Endothelial cell of umbilical vein (primary cell): ENCODE measurements around the gene RNF146. TPM values are rescaled to one million over a fixed set of nuclear protein-coding genes. Genes with fewer than 3 reads are reported as not detected.

Source experiments
- BruUV-seq: library from RNA; stranded (reverse); fragments of 400-500 nt; replicated peaks from 2 replicates; lab custom pipeline; 2021; lab: Mats Ljungman, UMichigan
- CTCF ChIA-PET: fragments of 300-600, 350-600 bp; sonication (Branson Sonifier 250); formaldehyde crosslinking; loops from one replicate; lab custom pipeline; 2021; ENCODE audit warnings: antibody characterized with exemption, inconsistent platforms; lab: Charles Lee
- POLR2A ChIA-PET: fragments of 300-600, 350-600 bp; sonication (Branson Sonifier 250); formaldehyde crosslinking; loops from one replicate; lab custom pipeline; 2021; ENCODE audit warnings: antibody characterized with exemption, inconsistent platforms; lab: Charles Lee
- DNase-seq: peaks from one replicate; pipeline ENCODE4 v3.0.0-alpha.2; 2011; ENCODE audit warnings: low read depth, low spot score
- FAIRE-seq: peaks from 2 replicates; lab custom pipeline; 2011; peaks lifted over from hg19 to GRCh38; lab: Jason Lieb, UNC
- H2AFZ ChIP-seq: 2 replicates; pipeline ENCODE4 v1.6.0; 2012; ENCODE audit warnings: low read depth, low read length, control low read depth, inconsistent platforms
- H3K27ac ChIP-seq: 2 replicates; pipeline ENCODE4 v1.5.1; 2011; ENCODE audit warnings: low read depth, mild to moderate bottlenecking, control low read depth, low read length, moderate library complexity; ENCODE audit not compliant: insufficient read depth
- H3K27me3 ChIP-seq, 2 experiments: 2 replicates each; pipeline versions ENCODE4 v1.6.0 to v1.6.1; 2011; ENCODE audit warnings: low read length in 2 of 2, mixed read lengths in 1 of 2; ENCODE audit not compliant: control insufficient read depth in 2 of 2, insufficient read depth in 2 of 2
- H3K36me3 ChIP-seq, 2 experiments: 2 replicates in 1 of 2; 3 replicates in 1 of 2; pipeline ENCODE4 v1.5.1; 2011; ENCODE audit warnings: low read length in 2 of 2, mild to moderate bottlenecking in 1 of 2, moderate library complexity in 1 of 2; ENCODE audit not compliant: control insufficient read depth in 2 of 2, insufficient read depth in 2 of 2; ENCODE audit errors: extremely low read depth in 1 of 2
- H3K4me1 ChIP-seq: 3 replicates; pipeline ENCODE4 v1.5.1; 2011; ENCODE audit warnings: mild to moderate bottlenecking, low read length; ENCODE audit not compliant: control insufficient read depth, insufficient read depth; ENCODE audit errors: extremely low read depth
- H3K4me2 ChIP-seq: 2 replicates; pipeline ENCODE4 v1.6.1; 2011; ENCODE audit warnings: low read length, control low read depth, mixed read lengths; ENCODE audit not compliant: insufficient read depth
- H3K4me3 ChIP-seq, 3 experiments: fragments of 200-600 bp in 1 of 3; sonication (generic), shearing (Covaris generic) in 1 of 3; replicated peaks in 1 of 3; 2 replicates each; pipeline ENCODE4 v1.5.1; 2011 to 2016; ENCODE audit warnings: control low read depth in 3 of 3, low read length in 3 of 3, mild to moderate bottlenecking in 2 of 3, inconsistent platforms in 1 of 3, low read depth in 1 of 3, moderate library complexity in 1 of 3; ENCODE audit not compliant: insufficient read depth in 1 of 3
- H3K79me2 ChIP-seq: 2 replicates; pipeline ENCODE4 v1.6.0; 2012; ENCODE audit warnings: low read length, inconsistent platforms; ENCODE audit not compliant: control insufficient read depth, insufficient read depth
- H3K9ac ChIP-seq: replicated peaks from 2 replicates; pipeline ENCODE3; 2011; ENCODE audit warnings: low read length, control low read depth; ENCODE audit not compliant: insufficient read depth; ENCODE audit errors: extremely low read depth
- H3K9me1 ChIP-seq: replicated peaks from 3 replicates; pipeline ENCODE4 v1.6.0; 2011; ENCODE audit warnings: mild to moderate bottlenecking, low read length; ENCODE audit not compliant: control insufficient read depth, insufficient read depth; ENCODE audit errors: extremely low read depth
- H3K9me3 ChIP-seq: replicated peaks from 2 replicates; pipeline ENCODE4 v1.5.1; 2012; ENCODE audit warnings: low read length, inconsistent platforms; ENCODE audit not compliant: control insufficient read depth, insufficient read depth
- H4K20me1 ChIP-seq: replicated peaks from 2 replicates; pipeline ENCODE3; 2011; ENCODE audit warnings: mild to moderate bottlenecking, low read length; ENCODE audit not compliant: control insufficient read depth, insufficient read depth; ENCODE audit errors: extremely low read depth
- EZH2 ChIP-seq: IDR thresholded peaks from 2 replicates; pipeline ENCODE4 v1.6.1; 2012; ENCODE audit warnings: borderline replicate concordance, low read depth, mild to moderate bottlenecking, moderate library complexity, low read length, inconsistent platforms; ENCODE audit not compliant: severe bottlenecking
- FOS ChIP-seq: IDR thresholded peaks from 2 replicates; pipeline ENCODE4 v1.6.1; 2011; ENCODE audit warnings: mild to moderate bottlenecking, low read length, moderate library complexity, borderline replicate concordance; ENCODE audit not compliant: insufficient read depth
- GATA2 ChIP-seq: IDR thresholded peaks from 2 replicates; pipeline ENCODE4 v1.7.0; 2011; ENCODE audit warnings: low read depth, mild to moderate bottlenecking, moderate library complexity, mixed read lengths, low read length; ENCODE audit not compliant: insufficient read length, insufficient read depth
- JUN ChIP-seq: IDR thresholded peaks from 2 replicates; pipeline ENCODE4 v1.6.1; 2011; ENCODE audit warnings: borderline replicate concordance, low read depth; ENCODE audit not compliant: insufficient read length, insufficient read depth
- MYC ChIP-seq: IDR thresholded peaks from one replicate; pipeline ENCODE4 v1.6.1; 2011; ENCODE audit warnings: mild to moderate bottlenecking, low read depth, low read length
- POLR2A ChIP-seq: IDR thresholded peaks from 2 replicates; pipeline ENCODE4 v1.6.1; 2012; ENCODE audit warnings: low read depth, mild to moderate bottlenecking, control low read depth, low read length
- POLR2AphosphoS5 ChIP-seq: IDR thresholded peaks from 2 replicates; pipeline ENCODE4 v1.6.1; 2012; ENCODE audit warnings: low read depth, mild to moderate bottlenecking, control low read depth, low read length, moderate library complexity; ENCODE audit not compliant: insufficient read depth
- dilution Hi-C: fragments of 300-500 bp; cut with MboI; formaldehyde crosslinking; loops from one replicate; pipeline ENCODE4 v1.15.0; 2019; ENCODE audit warnings: low sequenced_read_pairs; ENCODE audit not compliant: extremely low pct_ligation_motif_present
- intact Hi-C: fragments of 100-400 bp; cut with micrococcal nuclease; formaldehyde crosslinking; loops from one replicate; pipeline ENCODE4 v1.10.0; 2022
- polyA plus RNA-seq, 4 experiments: library from polyadenylated mRNA; depleted of rRNA in 3 of 4; stranded (reverse) in 3 of 4; unstranded in 1 of 4; fragments of >200 nt; gene quantifications; 2 replicates each; pipeline versions ENCODE4 v1.2.1 to v1.2.3, GENCODE V29; 2011 to 2012; ENCODE audit warnings: missing spikeins in 1 of 4
- total RNA-seq: library from RNA; stranded (reverse); gene quantifications from 2 replicates; pipeline ENCODE4 v1.2.3, GENCODE V29; 2021
- TF ChIP-seq, protein P1 (sequence below), 2 donors: IDR thresholded peaks; 1 replicate in 1 of 2; 2 replicates in 1 of 2; pipeline ENCODE4 v1.5.1; 2011; ENCODE audit warnings: low read length in 2 of 2, mild to moderate bottlenecking in 2 of 2, moderate library complexity in 2 of 2, control low read depth in 1 of 2, inconsistent platforms in 1 of 2, low read depth in 1 of 2; ENCODE audit not compliant: insufficient read depth in 1 of 2; ENCODE audit errors: extremely low read depth in 1 of 2
- TF ChIP-seq, protein P2 (sequence below): IDR thresholded peaks from 2 replicates; pipeline ENCODE4 v1.6.1; 2011; ENCODE audit not compliant: insufficient read depth, insufficient read length

Gene RNF146
- total and polyA plus RNA-seq, 2 donors (not counting 3 experiments of a cell fraction or from before 2014, with no cell fraction given), result 37.5 to 48.1 TPM

DNA sequence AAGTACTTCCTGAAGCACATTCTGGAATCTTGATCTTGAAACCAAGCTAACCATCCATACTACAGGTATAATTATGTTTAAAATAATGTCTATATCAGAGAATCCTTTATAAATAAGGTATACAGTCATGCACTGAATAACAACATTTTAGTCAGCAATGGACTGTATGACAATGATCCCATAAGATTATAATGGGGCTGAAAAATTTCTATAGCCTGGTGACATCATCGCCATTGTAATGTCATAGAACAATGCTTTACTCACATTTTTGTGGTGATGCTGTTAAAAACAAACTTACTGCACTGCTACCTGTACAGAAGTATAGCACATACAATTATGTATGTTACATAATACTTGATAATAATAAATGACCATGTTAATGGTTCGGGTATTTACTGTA, 31.8 kb downstream of the RNF146 start:
- H3K4me1 ChIP-seq, result peaks cover 29% of the 10 kb centered on the region
- H3K27ac ChIP-seq, result no peak overlapping the region
- H2AFZ ChIP-seq, result no peak overlapping the region
- BruUV-seq, result no TSS peak
- POLR2A ChIA-PET, result no interaction called here
- H3K36me3 ChIP-seq, result no peaks in the 10 kb centered on the region
- peak; percentile 40 for TF ChIP-seq JUN
- no peak for TF ChIP-seq MYC
- intact Hi-C loops, result no loop called here
- no peaks in the 10 kb centered on the region for H3K79me2 ChIP-seq
- no peak overlapping the region for H3K9ac ChIP-seq
- no peak overlapping the region for H3K4me2 ChIP-seq
- CTCF ChIA-PET, result no interaction called here
- no peak for DNase-seq
- H3K27me3 ChIP-seq, result no peaks in the 10 kb centered on the region
- dilution Hi-C loops, result no loop called here
- H4K20me1 ChIP-seq, result peaks cover 7% of the 10 kb centered on the region
- H3K9me3 ChIP-seq, result no peaks in the 10 kb centered on the region
- no peak overlapping the region for H3K4me3 ChIP-seq
- H3K9me1 ChIP-seq, result no peaks in the 10 kb centered on the region
- no peak for FAIRE-seq

DNA sequence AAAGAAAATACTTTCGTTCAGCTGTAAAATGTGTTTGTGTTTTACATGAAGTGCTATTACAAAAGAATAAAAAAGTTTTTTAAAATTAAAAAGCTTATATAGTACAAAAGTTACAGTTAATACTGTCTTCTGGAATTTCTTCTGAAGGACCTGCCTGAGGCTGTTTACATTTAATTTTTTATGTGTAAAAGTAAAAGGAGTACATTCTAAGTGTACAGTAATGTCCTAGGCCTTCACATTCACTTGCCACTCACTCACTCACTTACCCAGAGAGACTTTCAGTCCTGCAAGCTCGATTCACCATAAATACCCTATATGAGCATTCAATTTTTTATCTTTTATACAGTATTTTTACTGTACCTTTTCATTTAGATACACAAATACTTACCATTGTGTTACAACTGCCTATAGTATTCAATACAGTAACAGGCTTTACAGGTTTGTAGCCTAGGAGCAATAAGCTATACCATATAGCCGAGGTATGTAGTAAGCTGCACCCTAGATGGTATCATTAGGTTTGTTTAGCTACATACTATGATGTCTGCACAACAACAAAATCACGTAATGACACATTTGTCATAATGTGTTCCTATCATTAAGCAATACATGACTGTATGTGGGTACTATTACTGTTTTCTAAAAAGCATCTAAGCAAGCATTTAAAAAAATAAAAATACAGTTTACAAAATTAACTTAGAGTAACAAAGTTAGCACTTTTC, 33.0 kb downstream of the RNF146 start:
- ChIA-PET POLR2A (interaction anchor here (0.7 to 0.8 kb wide), 2 partner anchors 33 to 143 kb away, joined by 3 read pairs; partner anchors contain the start of gene RNF146), CTCF (interaction anchor here (0.9 to 5.7 kb wide), 6 partner anchors 8 to 239 kb away, joined by 3 to 93 read pairs (median 8); no protein-coding TSS in a partner anchor)
- H2AFZ ChIP-seq, result no peak overlapping the region
- no peak for DNase-seq
- peaks cover 7% of the 10 kb centered on the region for H4K20me1 ChIP-seq
- H3K9me1 ChIP-seq, result no peaks in the 10 kb centered on the region
- H3K4me3 ChIP-seq, result no peak overlapping the region
- H3K79me2 ChIP-seq, result no peaks in the 10 kb centered on the region
- no peaks in the 10 kb centered on the region for H3K36me3 ChIP-seq
- no peak overlapping the region for H3K4me2 ChIP-seq
- no peak overlapping the region for H3K9ac ChIP-seq
- H3K4me1 ChIP-seq, result peaks cover 29% of the 10 kb centered on the region
- no peak for FAIRE-seq
- TF ChIP-seq JUN (no peak), MYC (no peak), GATA2 (no peak), EZH2 (no peak), FOS (no peak), POLR2A (no peak), POLR2AphosphoS5 (no peak)
- TF ChIP-seq, protein P1, sequence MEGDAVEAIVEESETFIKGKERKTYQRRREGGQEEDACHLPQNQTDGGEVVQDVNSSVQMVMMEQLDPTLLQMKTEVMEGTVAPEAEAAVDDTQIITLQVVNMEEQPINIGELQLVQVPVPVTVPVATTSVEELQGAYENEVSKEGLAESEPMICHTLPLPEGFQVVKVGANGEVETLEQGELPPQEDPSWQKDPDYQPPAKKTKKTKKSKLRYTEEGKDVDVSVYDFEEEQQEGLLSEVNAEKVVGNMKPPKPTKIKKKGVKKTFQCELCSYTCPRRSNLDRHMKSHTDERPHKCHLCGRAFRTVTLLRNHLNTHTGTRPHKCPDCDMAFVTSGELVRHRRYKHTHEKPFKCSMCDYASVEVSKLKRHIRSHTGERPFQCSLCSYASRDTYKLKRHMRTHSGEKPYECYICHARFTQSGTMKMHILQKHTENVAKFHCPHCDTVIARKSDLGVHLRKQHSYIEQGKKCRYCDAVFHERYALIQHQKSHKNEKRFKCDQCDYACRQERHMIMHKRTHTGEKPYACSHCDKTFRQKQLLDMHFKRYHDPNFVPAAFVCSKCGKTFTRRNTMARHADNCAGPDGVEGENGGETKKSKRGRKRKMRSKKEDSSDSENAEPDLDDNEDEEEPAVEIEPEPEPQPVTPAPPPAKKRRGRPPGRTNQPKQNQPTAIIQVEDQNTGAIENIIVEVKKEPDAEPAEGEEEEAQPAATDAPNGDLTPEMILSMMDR (IDR thresholded peaks at IDR 0.05; ENCODE audit: extremely low read depth in 1 of 2, insufficient read depth in 1 of 2, low read depth in 1 of 2, low read length in 2 of 2), result no peak
- TF ChIP-seq, protein P2, sequence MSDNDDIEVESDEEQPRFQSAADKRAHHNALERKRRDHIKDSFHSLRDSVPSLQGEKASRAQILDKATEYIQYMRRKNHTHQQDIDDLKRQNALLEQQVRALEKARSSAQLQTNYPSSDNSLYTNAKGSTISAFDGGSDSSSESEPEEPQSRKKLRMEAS, result no peak
- H3K27ac ChIP-seq, result no peak overlapping the region
- no TSS peak for BruUV-seq
- intact Hi-C loops, result loop anchor here (2.0 kb wide), 1 partner anchor 33 kb away; the partner anchor contains the start of gene RNF146
- no peaks in the 10 kb centered on the region for H3K9me3 ChIP-seq
- no peaks in the 10 kb centered on the region for H3K27me3 ChIP-seq
- dilution Hi-C loops, result no loop called here
